ENCODE data around the gene COL4A4. TPM values are rescaled to one million over a fixed set of nuclear protein-coding genes. Genes with fewer than 3 reads are reported as not detected.

The COL4A4 gene
- total RNA-seq, 1 donor from 2014 or later = 0.05 TPM

DNA sequence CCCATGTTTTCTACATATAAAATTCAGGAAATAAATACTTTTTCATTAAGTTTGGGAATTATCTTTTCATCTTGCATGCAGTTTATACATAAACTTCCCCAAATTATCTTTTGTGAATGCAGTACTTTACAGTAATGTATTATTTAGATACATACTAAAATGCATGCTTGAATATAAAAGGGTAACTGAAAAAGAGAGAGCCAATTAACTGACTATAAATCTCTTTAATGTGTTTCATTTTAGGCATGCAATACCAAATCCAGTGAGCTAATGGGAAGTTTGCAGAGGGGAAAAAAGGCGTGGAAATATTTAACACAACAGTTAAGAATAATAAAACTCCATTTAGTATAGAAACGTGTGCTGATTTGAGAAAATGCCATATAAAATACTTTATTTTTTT, 39.2 kb downstream of the COL4A4 start:
- no peaks in the 10 kb centered on the region for H3K4me1 Mint-ChIP-seq (ENCODE audit: low read depth, unreplicated experiment)
- no peak overlapping the region for H3K27ac Mint-ChIP-seq (ENCODE audit: unreplicated experiment)
- H3K9me3 Mint-ChIP-seq (ENCODE audit: unreplicated experiment) = no peaks in the 10 kb centered on the region
- no peaks in the 10 kb centered on the region for H3K27me3 Mint-ChIP-seq (ENCODE audit: unreplicated experiment)
- H3K4me3 Mint-ChIP-seq (ENCODE audit: unreplicated experiment) = no peak overlapping the region
- no peaks in the 10 kb centered on the region for H3K36me3 Mint-ChIP-seq (ENCODE audit: unreplicated experiment)
- TF ChIP-seq, protein P1, sequence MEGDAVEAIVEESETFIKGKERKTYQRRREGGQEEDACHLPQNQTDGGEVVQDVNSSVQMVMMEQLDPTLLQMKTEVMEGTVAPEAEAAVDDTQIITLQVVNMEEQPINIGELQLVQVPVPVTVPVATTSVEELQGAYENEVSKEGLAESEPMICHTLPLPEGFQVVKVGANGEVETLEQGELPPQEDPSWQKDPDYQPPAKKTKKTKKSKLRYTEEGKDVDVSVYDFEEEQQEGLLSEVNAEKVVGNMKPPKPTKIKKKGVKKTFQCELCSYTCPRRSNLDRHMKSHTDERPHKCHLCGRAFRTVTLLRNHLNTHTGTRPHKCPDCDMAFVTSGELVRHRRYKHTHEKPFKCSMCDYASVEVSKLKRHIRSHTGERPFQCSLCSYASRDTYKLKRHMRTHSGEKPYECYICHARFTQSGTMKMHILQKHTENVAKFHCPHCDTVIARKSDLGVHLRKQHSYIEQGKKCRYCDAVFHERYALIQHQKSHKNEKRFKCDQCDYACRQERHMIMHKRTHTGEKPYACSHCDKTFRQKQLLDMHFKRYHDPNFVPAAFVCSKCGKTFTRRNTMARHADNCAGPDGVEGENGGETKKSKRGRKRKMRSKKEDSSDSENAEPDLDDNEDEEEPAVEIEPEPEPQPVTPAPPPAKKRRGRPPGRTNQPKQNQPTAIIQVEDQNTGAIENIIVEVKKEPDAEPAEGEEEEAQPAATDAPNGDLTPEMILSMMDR (IDR thresholded peaks at IDR 0.05; ENCODE audit: partially characterized antibody, unreplicated experiment) = no peak
- DNase-seq = no peak

DNA sequence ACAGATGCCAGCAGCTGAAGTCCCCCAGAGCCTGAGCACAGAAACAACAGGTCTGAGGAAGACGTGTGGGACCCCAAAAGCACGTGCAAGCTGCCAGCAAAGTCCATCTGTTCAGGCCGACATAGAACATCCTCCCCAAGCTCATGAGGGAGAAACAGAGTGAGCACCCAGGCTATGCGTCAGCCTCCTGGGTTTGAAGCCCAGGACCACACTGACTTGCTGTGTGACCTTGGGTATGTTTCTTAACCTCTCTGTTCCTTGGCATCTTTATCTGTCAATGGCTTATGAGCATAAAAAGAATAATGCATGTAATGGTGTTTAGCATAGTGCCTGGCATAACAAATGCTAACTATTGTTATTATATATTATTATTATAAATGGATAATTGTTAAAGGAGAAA, 40.3 kb downstream of the COL4A4 start:
- Mint-ChIP-seq H3K9me3 (ENCODE audit: unreplicated experiment) (no peaks in the 10 kb centered on the region), H3K27ac (ENCODE audit: unreplicated experiment) (no peak overlapping the region), H3K4me1 (ENCODE audit: low read depth, unreplicated experiment) (no peaks in the 10 kb centered on the region), H3K27me3 (ENCODE audit: unreplicated experiment) (no peaks in the 10 kb centered on the region), H3K4me3 (ENCODE audit: unreplicated experiment) (no peak overlapping the region), H3K36me3 (ENCODE audit: unreplicated experiment) (no peaks in the 10 kb centered on the region)
- no peak for DNase-seq
- TF ChIP-seq, protein P1 (IDR thresholded peaks at IDR 0.05; ENCODE audit: partially characterized antibody, unreplicated experiment) = no peak

DNA sequence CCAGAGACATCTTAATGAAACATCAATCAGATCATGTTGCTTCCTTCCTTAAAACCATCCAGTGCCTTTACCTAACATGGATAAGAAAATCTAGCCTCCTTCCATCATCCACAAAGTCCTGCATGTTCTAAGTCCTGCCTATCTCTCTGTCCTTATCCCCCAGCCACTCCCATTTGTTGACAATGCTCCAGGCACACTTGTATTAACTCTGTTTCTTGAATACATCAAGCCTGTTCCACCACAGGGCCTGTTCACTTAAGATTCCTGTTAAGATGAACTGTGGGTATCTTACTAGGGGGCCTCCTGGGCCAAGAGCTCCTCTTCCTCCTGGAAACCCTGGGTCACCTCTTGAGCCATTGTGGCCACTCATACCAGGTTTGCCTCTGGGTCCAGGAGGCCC, 45.7 kb downstream of the COL4A4 start:
- Mint-ChIP-seq H3K27ac (ENCODE audit: unreplicated experiment) (no peak overlapping the region), H3K9me3 (ENCODE audit: unreplicated experiment) (no peaks in the 10 kb centered on the region), H3K4me3 (ENCODE audit: unreplicated experiment) (no peak overlapping the region), H3K36me3 (ENCODE audit: unreplicated experiment) (no peaks in the 10 kb centered on the region), H3K4me1 (ENCODE audit: low read depth, unreplicated experiment) (no peaks in the 10 kb centered on the region), H3K27me3 (ENCODE audit: unreplicated experiment) (no peaks in the 10 kb centered on the region)
- TF ChIP-seq, protein P1 (IDR thresholded peaks at IDR 0.05; ENCODE audit: partially characterized antibody, unreplicated experiment) = no peak
- DNase-seq = no peak

DNA sequence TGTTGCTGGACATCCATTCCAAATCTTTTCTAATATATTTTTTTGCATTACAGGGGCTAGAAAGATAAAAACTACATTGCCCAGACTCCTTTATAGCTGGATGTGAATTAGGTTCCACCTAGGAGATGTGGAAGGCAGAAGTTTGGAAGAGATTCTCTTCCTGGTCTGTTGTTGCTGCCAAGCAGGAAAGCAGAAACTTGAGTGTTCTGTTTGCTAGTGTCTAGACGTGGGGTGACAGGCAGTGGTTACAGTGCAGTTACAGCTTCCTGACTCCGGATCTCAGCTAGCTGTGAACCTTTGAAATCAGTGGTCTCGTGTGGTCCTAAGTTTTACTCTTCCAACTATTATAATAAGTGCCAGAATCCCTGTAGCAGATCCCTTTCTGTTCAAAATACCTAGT, 46.2 kb downstream of the COL4A4 start:
- Mint-ChIP-seq H3K27me3 (ENCODE audit: unreplicated experiment) (no peaks in the 10 kb centered on the region), H3K4me1 (ENCODE audit: low read depth, unreplicated experiment) (no peaks in the 10 kb centered on the region), H3K36me3 (ENCODE audit: unreplicated experiment) (no peaks in the 10 kb centered on the region), H3K4me3 (ENCODE audit: unreplicated experiment) (no peak overlapping the region), H3K9me3 (ENCODE audit: unreplicated experiment) (no peaks in the 10 kb centered on the region), H3K27ac (ENCODE audit: unreplicated experiment) (no peak overlapping the region)
- TF ChIP-seq, protein P1 (IDR thresholded peaks at IDR 0.05; ENCODE audit: partially characterized antibody, unreplicated experiment) = no peak
- no peak for DNase-seq

DNA sequence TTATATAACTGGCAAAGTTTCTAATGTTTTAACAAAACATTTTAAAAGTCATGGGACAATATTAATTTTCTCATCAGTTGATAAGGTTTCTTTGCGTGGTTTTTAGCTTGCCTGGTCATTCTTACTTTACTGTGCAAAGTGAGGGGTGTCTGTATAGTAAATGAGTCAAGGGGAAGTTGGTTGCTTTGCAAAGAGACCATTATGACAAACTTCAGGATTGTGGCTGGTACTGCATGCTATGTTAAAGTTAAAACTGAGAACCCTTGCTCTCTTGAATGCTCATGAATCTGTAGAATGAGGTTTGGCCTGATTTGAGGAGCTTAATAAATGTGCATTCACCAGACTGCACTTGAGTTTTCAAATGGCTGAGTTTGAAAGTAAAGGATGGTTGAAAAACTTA, 47.0 kb downstream of the COL4A4 start:
- no peak for DNase-seq
- H3K27me3 Mint-ChIP-seq (ENCODE audit: unreplicated experiment) = peaks cover 3% of the 10 kb centered on the region
- H3K4me3 Mint-ChIP-seq (ENCODE audit: unreplicated experiment) = no peak overlapping the region
- H3K27ac Mint-ChIP-seq (ENCODE audit: unreplicated experiment) = no peak overlapping the region
- TF ChIP-seq, protein P1 (IDR thresholded peaks at IDR 0.05; ENCODE audit: partially characterized antibody, unreplicated experiment) = no peak
- no peaks in the 10 kb centered on the region for H3K36me3 Mint-ChIP-seq (ENCODE audit: unreplicated experiment)
- no peaks in the 10 kb centered on the region for H3K4me1 Mint-ChIP-seq (ENCODE audit: low read depth, unreplicated experiment)
- no peaks in the 10 kb centered on the region for H3K9me3 Mint-ChIP-seq (ENCODE audit: unreplicated experiment)

Data from glutamatergic neuron (in vitro differentiated cells).